Measurements from ENCODE around the gene CD27.

CD27 gene

GRCh38 chr12:6452944-6453630 is 8.3 kb downstream of the CD27 start:
- peak overlapping the region; percentile 60 to 65 for H3K4me3 ChIP-seq (replicated peaks in 1 of 2; ENCODE audit: low read depth in 2 of 2, low read length in 2 of 2)
- no peak for DNase-seq (ENCODE audit: low read depth in 2 of 2)
- TF ChIP-seq CTCF (IDR thresholded peaks at IDR 0.05; ENCODE audit: low read depth, low read length): no peak

GRCh38 chr12:6457220-6457945 is 12.6 kb downstream of the CD27 start:
- no peak for TF ChIP-seq CTCF (IDR thresholded peaks at IDR 0.05; ENCODE audit: low read depth, low read length)
- H3K4me3 ChIP-seq (replicated peaks in 1 of 2; ENCODE audit: low read depth in 2 of 2, low read length in 2 of 2): no peak overlapping the region
- no peak for DNase-seq (ENCODE audit: low read depth in 2 of 2)

- no peak overlapping the region for H3K4me3 ChIP-seq (replicated peaks in 1 of 2; ENCODE audit: low read depth in 2 of 2, low read length in 2 of 2)
- DNase-seq (ENCODE audit: low read depth in 2 of 2): no peak
- no peak for TF ChIP-seq CTCF (IDR thresholded peaks at IDR 0.05; ENCODE audit: low read depth, low read length)
These were observed 13.7 kb downstream of the CD27 start for GRCh38 chr12:6458281-6459003.

GRCh38 chr12:6459004-6459337 is 14.2 kb downstream of the CD27 start:
- no peak for TF ChIP-seq CTCF (IDR thresholded peaks at IDR 0.05; ENCODE audit: low read depth, low read length)
- no peak for DNase-seq (ENCODE audit: low read depth in 2 of 2)
- no peak overlapping the region for H3K4me3 ChIP-seq (replicated peaks in 1 of 2; ENCODE audit: low read depth in 2 of 2, low read length in 2 of 2)

GRCh38 chr12:6460751-6461371 is 16.1 kb downstream of the CD27 start:
- no peak for TF ChIP-seq CTCF (IDR thresholded peaks at IDR 0.05; ENCODE audit: low read depth, low read length)
- no peak for DNase-seq (ENCODE audit: low read depth in 2 of 2)
- no peak overlapping the region for H3K4me3 ChIP-seq (replicated peaks in 1 of 2; ENCODE audit: low read depth in 2 of 2, low read length in 2 of 2)

- TF ChIP-seq CTCF (IDR thresholded peaks at IDR 0.05; ENCODE audit: low read depth, low read length): no peak
- DNase-seq (ENCODE audit: low read depth in 2 of 2): peak in 1 of 2 donors; percentile 7
- no peak overlapping the region for H3K4me3 ChIP-seq (replicated peaks in 1 of 2; ENCODE audit: low read depth in 2 of 2, low read length in 2 of 2)
These were observed 16.9 kb downstream of the CD27 start for GRCh38 chr12:6461401-6462233.

Data from cardiac fibroblast (primary cell).